HPDE6-E6E7 (cell line): ENCODE measurements around the gene PROS1.
"Not testable (repeated sequence)": the region's sequence is repeated elsewhere in the genome, so short reads cannot be mapped to it uniquely, and the experiment has no call there.

ENCODE experiments used
- DNase-seq: peaks from one replicate; pipeline ENCODE4 v3.0.0; 2011; ENCODE audit warnings: missing footprints; ENCODE audit errors: extremely low spot score

The PROS1 gene

DNA sequence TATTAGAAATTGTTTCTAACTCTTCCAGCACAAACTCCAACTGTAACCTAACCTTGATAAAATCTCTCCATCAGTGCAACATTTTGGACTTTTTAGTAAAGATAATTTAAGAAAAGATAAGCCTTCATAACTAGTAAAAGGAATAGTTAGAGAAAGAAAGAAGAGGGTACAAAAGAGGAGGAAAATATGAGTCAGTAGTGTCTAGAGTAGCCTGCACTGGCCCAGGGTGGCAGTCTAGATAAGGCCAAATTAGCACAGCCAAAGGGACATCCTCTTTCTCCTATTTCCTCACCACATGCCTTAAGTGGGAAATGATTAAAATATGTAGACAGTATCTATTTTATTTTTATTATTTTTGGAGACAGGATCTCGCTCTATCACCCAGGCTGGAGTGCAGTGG lies 3.7 kb downstream of the PROS1 start:
- no peak for DNase-seq

- peak; percentile 14 for DNase-seq
These were observed 4.3 kb downstream of the PROS1 start for GRCh38 chr3:93969443-93969842.

- not testable (repeated sequence) for DNase-seq
These were observed 8.6 kb downstream of the PROS1 start for GRCh38 chr3:93965106-93965505.

DNA sequence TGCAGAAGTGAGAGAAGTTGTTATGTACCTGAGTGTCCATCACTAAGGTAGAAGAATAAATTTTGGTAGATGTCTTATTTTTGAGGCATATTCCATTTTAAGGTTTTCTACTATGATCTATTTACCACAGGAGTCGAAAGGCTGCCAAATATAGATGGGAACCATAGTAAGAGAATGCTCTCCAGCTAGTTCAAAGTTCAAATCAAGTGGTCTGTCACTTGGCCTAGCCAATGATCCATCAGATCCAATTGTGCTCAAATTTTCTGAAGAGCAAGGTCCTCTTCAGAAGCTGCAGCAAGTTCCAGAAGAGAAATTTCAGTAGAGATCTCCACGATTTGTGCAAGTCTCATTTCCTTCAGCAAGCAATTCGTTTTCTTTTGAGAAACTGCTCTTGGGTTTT lies 10.9 kb downstream of the PROS1 start:
- DNase-seq: no peak

GRCh38 chr3:93961489-93961888 lies 12.2 kb downstream of the PROS1 start:
- no peak for DNase-seq

GRCh38 chr3:93961026-93961425 lies 12.7 kb downstream of the PROS1 start:
- DNase-seq: no peak

DNA sequence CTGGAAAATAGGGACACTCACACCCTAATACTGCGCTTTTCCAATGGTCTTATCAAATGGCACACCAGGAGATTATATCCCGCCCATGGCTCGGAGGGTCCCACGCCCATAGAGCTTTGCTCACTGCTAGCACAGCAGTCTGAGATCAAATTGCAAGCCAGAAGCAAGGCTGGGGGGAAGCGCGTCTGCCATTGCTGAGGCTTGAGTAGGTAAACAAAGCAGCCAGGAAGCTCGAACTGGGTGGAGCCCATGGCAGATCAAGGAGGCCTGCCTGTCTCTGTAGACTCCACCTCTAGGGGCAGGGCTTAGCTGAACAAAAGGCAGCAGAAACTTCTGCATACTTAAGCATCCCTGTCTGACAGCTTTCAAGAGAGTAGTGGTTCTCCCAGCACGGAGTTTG lies 23.7 kb downstream of the PROS1 start:
- DNase-seq: not testable (repeated sequence)

DNA sequence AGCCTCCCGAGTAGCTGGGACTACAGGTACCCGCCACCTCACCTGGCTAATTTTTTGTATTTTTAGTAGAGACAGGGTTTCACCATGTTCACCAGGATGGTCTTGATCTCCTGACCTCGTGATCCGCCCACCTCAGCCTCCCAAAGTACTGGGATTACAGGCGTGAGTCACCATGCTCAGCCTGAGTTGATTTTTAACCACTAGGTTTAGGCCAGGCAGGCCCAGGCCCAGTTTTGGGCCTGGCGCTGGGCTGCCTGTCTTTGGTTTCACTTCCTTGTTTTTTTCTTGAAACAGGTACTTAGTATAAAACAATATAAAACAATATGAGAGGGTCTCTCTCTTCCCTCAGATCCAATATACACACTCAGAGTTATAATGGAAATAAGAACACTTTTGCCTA lies 36.2 kb downstream of the PROS1 start:
- not testable (repeated sequence) for DNase-seq

GRCh38 chr3:93936549-93936948 lies 37.1 kb downstream of the PROS1 start:
- DNase-seq: no peak

- DNase-seq: no peak
These were observed 39.2 kb downstream of the PROS1 start for GRCh38 chr3:93934366-93935046.

DNA sequence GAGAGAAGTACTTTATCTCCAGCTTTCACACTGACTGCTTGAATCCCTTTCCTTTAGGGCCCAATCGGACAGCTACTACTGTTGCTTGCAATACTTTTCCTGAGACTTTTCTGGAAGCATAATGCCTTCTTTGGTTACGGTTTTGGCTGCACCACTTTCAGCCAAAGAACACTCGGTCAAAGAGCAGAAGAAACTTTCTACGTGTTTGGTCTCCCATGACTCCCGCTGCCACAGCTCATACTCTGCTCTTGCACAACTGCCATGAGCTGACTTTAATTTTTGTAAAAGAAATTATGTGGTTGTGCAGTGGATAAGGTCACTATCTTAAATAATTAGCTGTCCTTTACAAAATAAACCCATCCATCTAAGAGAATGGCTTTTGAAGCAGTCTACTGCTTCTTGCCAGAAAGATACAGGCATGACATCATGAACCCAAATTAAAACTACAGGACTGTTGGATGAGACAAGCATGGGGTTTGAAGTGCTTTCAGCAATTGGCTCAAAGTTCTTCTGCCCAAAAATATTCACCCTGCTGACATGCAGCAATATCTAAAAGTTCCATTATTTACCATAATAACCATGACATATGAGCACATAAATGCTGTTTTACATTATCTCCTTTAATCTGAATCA lies 42.0 kb downstream of the PROS1 start:
- DNase-seq: no peak

- DNase-seq: no peak
These were observed 43.7 kb downstream of the PROS1 start for GRCh38 chr3:93930041-93930440.

DNA sequence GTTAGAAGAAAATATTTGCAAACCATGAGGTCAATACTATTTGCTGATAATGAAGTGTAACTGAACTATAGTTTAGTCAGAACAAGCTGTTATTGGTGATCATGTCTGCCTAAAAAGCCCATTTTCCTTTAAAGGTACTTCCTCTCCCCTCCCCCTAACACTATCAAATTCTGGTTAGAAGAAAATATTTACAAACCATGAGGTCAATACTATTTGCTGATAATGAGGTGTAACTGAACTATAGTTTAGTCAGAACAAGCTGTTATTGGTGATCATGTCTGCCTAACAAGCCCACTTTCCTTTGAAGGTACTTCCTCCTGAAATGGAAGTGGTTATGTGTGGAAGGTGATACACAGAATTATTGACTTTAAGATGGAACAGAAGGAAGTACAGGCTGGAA lies 46.9 kb downstream of the PROS1 start:
- DNase-seq: no peak

DNA sequence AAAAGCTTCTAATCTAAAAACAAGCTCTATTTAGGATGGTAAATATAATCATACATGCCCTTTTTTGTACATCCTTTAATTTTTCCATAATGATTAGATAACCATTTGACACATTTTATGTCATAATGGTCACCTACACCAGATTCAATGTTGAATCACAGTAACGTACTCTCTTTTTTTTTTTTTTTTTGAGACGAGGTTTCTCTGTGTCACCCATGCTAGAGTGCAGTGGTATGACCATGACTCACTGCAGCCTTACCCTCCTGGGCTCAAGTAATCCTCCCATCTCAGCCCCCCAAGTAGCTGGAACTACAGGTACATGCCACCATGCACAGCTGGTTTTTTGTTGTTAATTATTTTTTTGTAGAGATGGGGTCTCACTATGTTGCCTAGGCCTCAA lies 49.2 kb downstream of the PROS1 start:
- no peak for DNase-seq

DNA sequence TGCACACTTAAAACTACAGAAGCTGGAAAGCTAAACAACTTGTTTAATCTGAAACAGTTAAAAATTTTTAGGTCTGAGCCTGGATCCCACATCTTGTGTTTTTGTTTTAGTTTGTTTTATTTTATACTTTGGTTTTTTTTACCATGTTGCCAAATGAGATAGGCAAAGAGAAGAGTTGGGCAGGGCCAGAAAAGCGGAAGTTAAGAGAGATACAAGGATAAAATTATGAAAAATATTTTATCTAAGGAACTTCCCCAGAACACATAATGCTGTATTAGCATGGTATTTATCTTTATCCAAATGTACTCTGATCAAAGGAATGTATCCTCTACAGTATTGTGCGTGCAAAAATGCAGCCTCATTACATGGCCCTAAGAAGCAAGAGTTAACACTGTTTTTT lies 50.7 kb downstream of the PROS1 start:
- no peak for DNase-seq

DNA sequence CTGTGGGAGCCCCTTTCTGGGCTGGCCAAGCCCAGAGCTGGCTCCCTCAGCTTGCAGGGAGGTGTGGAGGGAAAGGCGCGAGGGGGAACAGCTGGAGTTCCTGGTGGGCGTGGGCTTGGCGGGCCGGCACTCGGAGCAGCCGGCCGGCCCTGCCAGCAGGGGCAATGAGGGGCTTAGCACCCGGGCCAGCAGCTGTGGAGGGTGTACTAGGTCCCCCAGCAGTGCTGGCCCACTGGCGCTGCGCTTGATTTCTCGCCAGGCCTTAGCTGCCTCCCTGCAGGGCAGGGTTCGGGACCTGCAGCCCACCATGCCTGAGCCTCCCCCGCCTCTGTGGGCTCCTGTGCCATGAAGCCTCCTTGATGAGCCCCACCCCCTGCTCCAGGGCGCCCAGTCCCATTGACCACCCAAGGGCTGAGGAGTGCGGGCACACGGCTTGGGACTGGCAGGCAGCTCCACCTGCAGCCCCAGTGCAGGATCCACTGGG lies 56.1 kb downstream of the PROS1 start:
- DNase-seq: not testable (repeated sequence)

DNA sequence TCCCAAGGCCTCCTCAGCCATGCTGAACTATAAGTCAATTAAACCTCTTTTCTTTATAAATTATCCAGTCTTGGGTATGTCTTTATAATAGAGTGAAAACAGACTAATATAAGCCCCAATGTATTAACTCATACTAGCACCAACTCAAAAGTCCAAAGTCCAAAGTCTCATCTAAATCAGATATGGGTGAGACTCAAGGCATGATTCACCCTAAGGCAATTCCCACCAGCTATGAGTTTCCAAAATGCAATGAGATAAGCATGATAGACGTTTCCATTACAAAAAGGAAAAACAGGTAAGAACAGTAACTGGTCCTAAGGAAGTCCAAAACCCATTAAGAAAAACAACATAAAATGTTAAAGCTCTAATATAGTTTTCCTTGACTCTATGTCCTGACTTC lies 60.1 kb downstream of the PROS1 start:
- not testable (repeated sequence) for DNase-seq

DNA sequence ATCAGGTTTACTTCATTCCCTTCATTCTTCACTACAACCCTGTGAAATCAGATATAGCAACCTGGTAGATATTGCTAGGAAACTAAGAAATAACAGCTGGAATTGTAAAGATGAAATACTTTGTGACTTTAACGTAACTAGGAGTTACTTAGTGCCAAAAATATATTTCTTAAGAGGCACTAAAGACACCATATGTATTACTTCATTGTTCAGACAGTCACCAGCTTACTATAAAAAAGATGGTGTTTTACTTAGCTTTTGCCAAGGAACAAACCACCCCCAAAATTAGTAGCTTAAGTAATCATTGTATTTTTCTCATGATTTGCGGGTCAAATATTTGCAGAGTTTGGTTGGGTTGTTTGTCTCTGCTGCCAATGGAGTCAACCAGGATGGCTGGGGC lies 62.5 kb downstream of the PROS1 start:
- no peak for DNase-seq

- DNase-seq: no peak
These were observed 63.6 kb downstream of the PROS1 start for GRCh38 chr3:93910097-93910496.

DNA sequence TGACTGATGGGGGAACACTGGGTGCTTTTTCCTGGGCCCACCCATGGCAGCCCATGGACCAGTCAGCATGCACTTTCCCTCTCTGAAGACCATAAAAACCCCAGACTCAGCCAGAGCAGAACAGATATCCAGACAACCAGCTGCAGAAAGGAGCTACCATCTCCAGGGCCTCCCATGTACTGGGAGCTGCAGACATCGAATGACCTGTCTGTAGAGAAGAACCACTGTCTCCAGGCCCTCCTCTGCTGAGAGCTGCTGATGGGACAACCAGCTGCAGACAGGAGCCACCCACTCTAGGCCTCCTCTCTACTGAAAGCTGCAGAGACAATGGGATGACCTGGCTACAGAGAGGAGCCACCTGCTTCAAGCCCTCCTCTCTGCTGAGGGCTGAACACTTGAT lies 66.6 kb downstream of the PROS1 start:
- DNase-seq: no peak

DNA sequence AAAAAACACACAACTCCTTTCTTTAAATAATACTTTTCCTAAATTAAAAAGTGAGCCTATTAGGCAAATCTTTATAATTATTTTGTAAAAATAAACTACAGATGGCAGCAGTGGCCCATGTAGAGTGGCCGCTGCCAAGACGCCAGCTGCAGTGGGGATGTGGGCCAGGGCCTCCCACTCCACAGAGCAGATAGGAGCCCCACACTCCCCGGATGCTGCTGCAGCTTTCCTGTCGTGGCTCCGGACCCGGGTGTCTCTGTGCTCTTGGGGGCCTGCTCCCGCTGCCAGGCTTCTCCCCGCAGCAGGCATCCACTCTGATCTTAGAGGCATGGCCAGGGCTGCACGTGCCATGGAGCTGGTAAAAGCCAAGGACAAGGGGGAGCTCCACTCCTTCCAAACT lies 67.5 kb downstream of the PROS1 start:
- no peak for DNase-seq

GRCh38 chr3:93904568-93904967 lies 69.1 kb downstream of the PROS1 start:
- DNase-seq: no peak

GRCh38 chr3:93878250-93879017 lies 95.3 kb downstream of the PROS1 start:
- peak; percentile 22 for DNase-seq
